ENCODE data around the gene RIPK1.
"Not testable (repeated sequence)": the region's sequence is repeated elsewhere in the genome, so short reads cannot be mapped to it uniquely, and the experiment has no call there.

The RIPK1 gene

GRCh38 chr6:3137057-3137777 lies 68.9 kb downstream of the RIPK1 start:
- DNase-seq, result no peak

- not testable (repeated sequence) for DNase-seq
Measured at GRCh38 chr6:3137873-3138272, 69.6 kb downstream of the RIPK1 start.

DNA sequence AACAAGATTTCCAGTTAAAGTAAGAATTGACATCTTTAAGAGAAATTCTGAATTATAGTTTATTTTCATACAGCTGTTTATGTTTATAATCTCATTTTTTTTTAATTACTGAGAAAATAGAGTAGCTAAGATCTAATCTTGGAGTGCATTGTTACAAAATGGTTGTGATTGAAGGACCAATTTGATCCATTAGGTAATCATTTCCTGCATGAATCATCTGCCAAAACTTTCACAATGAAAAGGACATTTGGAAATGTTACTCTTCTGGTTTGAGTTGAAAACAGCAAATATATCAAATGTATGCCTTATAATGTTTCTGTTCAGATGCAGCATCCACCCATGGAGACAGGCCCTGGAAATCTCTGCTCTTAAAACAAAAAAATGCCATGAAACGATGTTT lies 70.0 kb downstream of the RIPK1 start:
- no peak for DNase-seq

- DNase-seq, result no peak
Measured at GRCh38 chr6:3139090-3139903, 71.0 kb downstream of the RIPK1 start.

GRCh38 chr6:3140201-3140600 lies 71.9 kb downstream of the RIPK1 start:
- no peak for DNase-seq

- DNase-seq, result no peak
Measured at GRCh38 chr6:3142536-3142935, 74.2 kb downstream of the RIPK1 start.

- no peak for DNase-seq
Measured at GRCh38 chr6:3143158-3143557, 74.9 kb downstream of the RIPK1 start.

DNA sequence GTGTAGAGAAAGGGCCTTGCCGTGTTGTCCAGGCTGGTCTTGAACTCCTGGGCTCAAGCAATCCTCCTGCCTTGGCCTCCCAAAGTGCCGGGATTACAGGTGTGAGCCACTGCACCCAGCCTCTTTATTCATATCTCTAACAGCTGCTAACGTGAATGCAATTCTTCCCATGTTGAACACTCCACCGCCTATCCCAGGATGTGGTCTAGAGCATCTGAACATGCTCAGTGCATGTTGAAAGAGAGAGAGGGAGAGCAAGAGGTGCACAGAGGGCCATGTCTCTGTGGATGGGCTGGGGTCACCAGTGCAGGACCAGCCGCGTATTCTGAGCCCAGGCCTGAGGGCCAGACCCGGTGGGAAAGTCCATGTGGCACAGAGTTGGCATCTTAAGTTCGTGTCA lies 76.3 kb downstream of the RIPK1 start:
- no peak for DNase-seq

DNA sequence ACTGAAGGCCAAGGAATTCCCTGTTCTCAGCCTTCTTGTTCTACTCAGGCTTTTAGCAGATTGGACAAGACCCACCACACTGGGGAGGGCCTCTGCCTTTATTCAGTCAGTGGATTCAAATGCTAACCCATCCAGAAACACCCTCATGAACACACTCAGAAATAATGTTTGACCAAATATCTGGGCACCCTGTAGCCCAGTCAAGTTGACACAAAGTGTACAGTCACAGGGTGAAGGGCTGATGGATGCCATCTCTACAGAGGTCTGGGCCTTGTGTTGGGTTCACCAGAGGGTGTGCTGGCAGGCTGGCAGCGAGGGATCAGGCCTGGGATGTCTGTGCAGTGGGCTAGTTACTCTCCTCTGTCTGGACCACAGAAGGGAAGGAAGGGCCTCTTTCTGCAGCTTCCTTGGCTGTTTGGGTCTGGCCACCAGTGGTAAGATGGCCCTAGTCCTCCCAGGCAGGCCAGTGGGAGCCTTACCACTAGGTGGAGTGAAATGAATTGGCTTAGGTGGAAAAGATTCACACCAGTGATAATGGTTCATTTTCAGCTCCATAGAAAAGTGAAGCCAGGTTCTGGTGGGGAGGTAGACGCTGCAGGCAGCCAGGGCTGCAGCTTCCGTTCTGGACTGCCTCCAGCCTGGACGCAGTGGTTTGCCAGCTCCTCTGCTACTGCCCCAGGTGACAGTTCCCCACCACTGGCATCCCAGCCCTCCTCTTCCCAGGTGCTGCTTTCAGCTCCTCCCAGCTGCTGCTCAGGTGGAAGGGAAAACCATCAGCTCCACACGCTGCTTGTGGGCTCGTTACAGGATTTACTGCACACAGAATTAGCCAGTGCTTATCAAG lies 79.8 kb downstream of the RIPK1 start:
- no peak for DNase-seq

DNA sequence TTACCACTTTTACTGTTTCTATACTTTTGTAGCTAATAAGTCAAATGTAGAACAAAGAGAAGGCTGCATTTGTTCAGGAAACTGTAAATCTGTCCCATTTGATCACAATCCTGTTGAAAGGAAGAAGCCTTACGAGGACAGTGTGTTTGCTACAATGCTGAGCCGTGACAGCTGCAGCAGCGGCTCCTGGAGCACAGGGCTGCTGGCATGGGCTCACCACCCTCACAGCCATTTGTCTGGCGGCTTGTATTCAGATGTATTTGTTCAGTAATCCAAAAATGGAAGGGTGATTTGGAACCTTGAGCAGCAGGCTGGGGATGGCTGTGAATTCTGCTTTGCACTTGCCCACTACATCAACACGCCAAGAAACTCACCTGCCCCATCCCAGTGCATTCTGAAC lies 83.4 kb downstream of the RIPK1 start:
- DNase-seq, result no peak

DNA sequence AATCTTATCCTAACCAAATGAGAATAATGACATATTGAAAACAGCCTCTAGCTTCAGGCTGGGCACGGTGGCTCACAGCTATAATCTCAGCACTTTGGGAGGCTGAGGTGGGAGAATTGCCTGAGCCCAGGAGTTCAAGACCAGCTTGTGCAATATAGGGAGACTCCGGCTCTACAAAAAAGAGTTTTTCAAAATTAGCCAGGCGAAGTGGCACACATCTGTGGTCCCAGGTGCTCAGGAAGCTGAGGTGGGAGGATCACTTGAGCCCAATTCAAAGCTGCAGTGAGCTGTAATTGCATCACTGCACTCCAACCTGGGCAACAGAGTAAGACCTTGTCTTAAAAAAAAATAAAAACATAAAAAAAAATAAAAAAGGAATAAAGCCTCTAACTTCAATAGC lies 84.4 kb downstream of the RIPK1 start:
- no peak for DNase-seq

DNA sequence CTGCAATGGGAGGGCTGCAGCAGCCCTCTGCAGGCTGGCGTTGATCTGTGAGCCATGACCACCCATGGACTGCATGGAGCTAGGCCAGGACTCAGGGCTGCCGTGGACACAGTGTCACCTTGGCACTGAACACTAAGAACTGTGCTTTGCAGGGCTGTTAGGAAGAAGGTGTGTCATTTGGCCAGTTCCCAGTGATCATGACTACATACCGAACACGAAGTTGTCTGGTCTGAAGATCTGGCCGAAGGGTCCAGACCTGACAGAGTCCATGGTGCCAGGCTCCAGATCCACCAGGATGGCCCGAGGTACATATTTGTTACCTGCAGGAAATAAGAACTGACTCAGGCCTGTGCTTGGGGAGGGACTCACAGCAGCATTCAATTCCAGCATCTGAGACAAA lies 87.1 kb downstream of the RIPK1 start:
- not testable (repeated sequence) for DNase-seq

GRCh38 chr6:3156184-3157130 lies 88.2 kb downstream of the RIPK1 start:
- DNase-seq, result not testable (repeated sequence)

DNA sequence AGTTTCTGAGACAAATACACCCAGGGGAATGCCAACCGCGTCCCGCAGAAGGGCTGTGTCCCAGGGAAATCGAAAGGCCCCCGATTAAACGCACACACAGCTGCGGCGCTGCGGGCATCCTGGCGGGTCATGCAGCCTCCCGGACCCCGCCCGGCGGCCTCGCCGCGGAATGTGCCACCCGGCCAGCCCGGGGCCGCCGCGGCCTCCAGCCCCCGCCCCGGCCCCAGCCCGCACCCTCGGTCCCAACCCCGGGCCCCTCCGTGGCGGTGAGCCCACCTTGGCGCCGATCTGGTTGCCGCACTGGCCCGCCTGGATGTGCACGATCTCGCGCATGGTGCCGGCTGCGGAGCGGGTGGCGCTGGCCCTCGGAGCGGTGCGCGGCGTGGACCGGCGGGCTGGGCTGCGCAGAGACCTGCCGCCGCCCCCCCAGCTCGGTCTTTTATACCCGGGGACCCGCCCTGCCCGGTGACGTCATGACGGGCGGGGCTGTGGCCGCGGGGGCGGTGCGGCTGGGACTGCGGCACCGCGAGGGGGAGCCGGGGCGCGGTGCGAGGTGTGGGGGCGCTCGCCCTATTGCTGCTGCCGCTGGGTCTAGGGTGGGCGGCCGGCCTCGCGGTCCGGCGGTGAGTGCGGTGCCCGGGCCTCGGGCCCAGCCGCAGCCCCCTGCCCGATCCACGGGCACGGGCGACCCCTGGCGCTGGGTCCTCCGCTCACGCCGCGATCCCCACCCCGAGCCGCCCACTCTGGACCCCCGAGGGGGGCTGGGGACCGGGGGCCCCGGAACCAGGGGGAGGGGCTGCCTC lies 89.0 kb downstream of the RIPK1 start, which contains the start of gene TUBB2A:
TUBB2A (minus strand) TSS at position 414 of the 803 bp plus-strand sequence; CDS start at position 333, 81 bp downstream.
- peak; percentile 77 for DNase-seq

- peak; percentile 60 for DNase-seq
Measured at GRCh38 chr6:3159805-3160781, 91.8 kb downstream of the RIPK1 start.

DNA sequence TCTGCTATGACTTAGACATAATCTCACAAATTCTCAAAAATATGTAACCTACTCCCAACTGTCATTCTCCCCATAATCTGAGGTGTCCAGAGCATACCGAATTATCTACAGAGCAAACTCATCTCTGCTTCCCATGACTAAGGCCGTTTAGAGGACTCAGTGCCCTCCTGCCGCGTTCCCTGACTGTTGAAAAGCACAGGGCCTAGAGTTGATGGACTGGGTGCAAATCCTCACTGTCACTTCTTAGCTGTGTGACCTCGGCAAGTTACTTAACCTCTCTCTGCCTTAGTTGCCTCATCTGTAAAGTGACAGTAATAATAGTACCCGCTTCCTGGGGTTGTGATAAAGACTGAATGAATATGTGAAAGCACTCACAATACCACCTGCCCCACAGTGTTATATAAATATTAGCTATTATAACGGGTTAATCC lies 93.8 kb downstream of the RIPK1 start:
- no peak for DNase-seq

- peak; percentile 39 for DNase-seq
Measured at GRCh38 chr6:3162565-3163247, 94.4 kb downstream of the RIPK1 start.

GRCh38 chr6:3163248-3163594 lies 94.9 kb downstream of the RIPK1 start:
- no peak for DNase-seq

GRCh38 chr6:3164388-3164787 lies 96.1 kb downstream of the RIPK1 start:
- DNase-seq, result no peak
